ENCODE measurements around the gene SEC63.
"Not testable (repeated sequence)": the region's sequence is repeated elsewhere in the genome, so short reads cannot be mapped to it uniquely, and the experiment has no call there.

The SEC63 gene

GRCh38 chr6:107957909-107958688, at the start of gene SEC63:
Gene SEC63 (minus strand): TSS chr6:107958208. CDS start chr6:107958009, 199 bp downstream.
- peak; percentile 97 for DNase-seq

GRCh38 chr6:108005961-108006360, 48.0 kb upstream of the SEC63 start:
- DNase-seq = no peak

GRCh38 chr6:108004861-108005260, 46.9 kb upstream of the SEC63 start:
- DNase-seq = no peak

GRCh38 chr6:108002365-108003221, 44.6 kb upstream of the SEC63 start:
- DNase-seq = no peak

- DNase-seq = no peak
Measured at GRCh38 chr6:108001696-108002231, 43.8 kb upstream of the SEC63 start.

GRCh38 chr6:108000259-108000658, 42.3 kb upstream of the SEC63 start:
- not testable (repeated sequence) for DNase-seq

GRCh38 chr6:107999341-107999740, 41.3 kb upstream of the SEC63 start:
- no peak for DNase-seq

- DNase-seq = no peak
Measured at GRCh38 chr6:107991772-107992550, 34.0 kb upstream of the SEC63 start.

- DNase-seq = no peak
Measured at GRCh38 chr6:107991061-107991460, 33.1 kb upstream of the SEC63 start.

- DNase-seq = not testable (repeated sequence)
Measured at GRCh38 chr6:107990587-107990986, 32.6 kb upstream of the SEC63 start.

GRCh38 chr6:107989166-107990094, 31.4 kb upstream of the SEC63 start:
- no peak for DNase-seq

- DNase-seq = no peak
Measured at GRCh38 chr6:107988570-107988969, 30.6 kb upstream of the SEC63 start.

GRCh38 chr6:107987805-107988204, 29.8 kb upstream of the SEC63 start:
- no peak for DNase-seq

GRCh38 chr6:107985701-107986100, 27.7 kb upstream of the SEC63 start:
- DNase-seq = no peak

GRCh38 chr6:107983811-107984210, 25.8 kb upstream of the SEC63 start:
- DNase-seq = no peak

- no peak for DNase-seq
Measured at GRCh38 chr6:107982486-107982885, 24.5 kb upstream of the SEC63 start.

- DNase-seq = no peak
Measured at GRCh38 chr6:107981695-107982094, 23.7 kb upstream of the SEC63 start.

GRCh38 chr6:107977283-107977682, 19.3 kb upstream of the SEC63 start:
- DNase-seq = no peak

- no peak for DNase-seq
Measured at GRCh38 chr6:107976155-107976783, 18.3 kb upstream of the SEC63 start.

GRCh38 chr6:107973594-107973993, 15.6 kb upstream of the SEC63 start:
- DNase-seq = no peak

GRCh38 chr6:107972413-107973096, 14.5 kb upstream of the SEC63 start:
- no peak for DNase-seq

Data from activated T-cell treated with anti-CD3 and anti-CD28 coated beads for 4 hours (primary cell).